GM23248 (cell line): ENCODE measurements around the gene TOR2A. TPM values are rescaled to one million over a fixed set of nuclear protein-coding genes. Genes with fewer than 3 reads are reported as not detected.

Source experiments
- DNase-seq: peaks from one replicate; pipeline ENCODE4 v3.0.0-alpha.2; 2015
- H2AFZ ChIP-seq: fragments of 200-600 bp; sonication (generic); 2 replicates; pipeline ENCODE4 v1.6.1; 2016; ENCODE audit warnings: antibody characterized with exemption
- H3F3A ChIP-seq: fragments of 200-600 bp; sonication (generic); 2 replicates; pipeline ENCODE4 v1.6.1; 2016; ENCODE audit warnings: mild to moderate bottlenecking, antibody characterized with exemption, mixed run types; ENCODE audit not compliant: insufficient read depth
- H3K27ac ChIP-seq: fragments of 200-600 bp; sonication (generic); 2 replicates; pipeline ENCODE4 v1.5.1; 2016; ENCODE audit warnings: mild to moderate bottlenecking
- H3K27me3 ChIP-seq: fragments of 200-600 bp; sonication (generic); replicated peaks from 2 replicates; pipeline ENCODE4 v1.6.1; 2016; ENCODE audit warnings: mild to moderate bottlenecking; ENCODE audit not compliant: insufficient read depth
- H3K36me3 ChIP-seq: fragments of 200-600 bp; sonication (generic); 2 replicates; pipeline ENCODE4 v1.6.1; 2016; ENCODE audit warnings: low read depth, mild to moderate bottlenecking
- H3K4me1 ChIP-seq: fragments of 200-600 bp; sonication (generic); 2 replicates; pipeline ENCODE4 v1.6.1; 2016; ENCODE audit warnings: mild to moderate bottlenecking; ENCODE audit not compliant: insufficient read depth
- H3K4me2 ChIP-seq: fragments of 200-600 bp; sonication (generic); one replicate; pipeline ENCODE4 v1.6.1; 2016; ENCODE audit warnings: mild to moderate bottlenecking; ENCODE audit not compliant: unreplicated experiment
- H3K4me3 ChIP-seq: fragments of 200-600 bp; sonication (generic); 2 replicates; pipeline ENCODE4 v1.5.1; 2016; ENCODE audit warnings: mild to moderate bottlenecking
- H3K79me2 ChIP-seq: fragments of 200-600 bp; sonication (generic); 2 replicates; pipeline ENCODE4 v1.6.1; 2016; ENCODE audit warnings: mild to moderate bottlenecking; ENCODE audit not compliant: insufficient read depth
- H3K9ac ChIP-seq: fragments of 200-600 bp; sonication (generic); 2 replicates; pipeline ENCODE4 v1.6.1; 2016; ENCODE audit warnings: mild to moderate bottlenecking
- H3K9me2 ChIP-seq: fragments of 200-600 bp; sonication (generic); 2 replicates; pipeline ENCODE4 v1.6.1; 2016; ENCODE audit warnings: mixed run types, mild to moderate bottlenecking, moderate library complexity; ENCODE audit not compliant: insufficient read depth
- H3K9me3 ChIP-seq: fragments of 200-600 bp; sonication (generic); one replicate; pipeline ENCODE4 v1.6.1; 2017; ENCODE audit warnings: low read depth
- H4K20me1 ChIP-seq: fragments of 200-600 bp; sonication (generic); 2 replicates; pipeline ENCODE4 v1.6.0; 2016; ENCODE audit not compliant: insufficient read depth
- EZH2 ChIP-seq: fragments of 200-600 bp; sonication (generic); IDR thresholded peaks from 2 replicates; pipeline ENCODE4 v1.6.1; 2018; ENCODE audit warnings: antibody characterized with exemption, mild to moderate bottlenecking; ENCODE audit not compliant: insufficient read depth, poor library complexity, severe bottlenecking
- EZH2phosphoT487 ChIP-seq: fragments of 200-600 bp; sonication (generic); IDR thresholded peaks from 2 replicates; pipeline ENCODE4 v1.6.1; 2018; ENCODE audit warnings: antibody characterized with exemption, moderate library complexity, mild to moderate bottlenecking, low read depth; ENCODE audit not compliant: insufficient read depth
- WGBS, 2 experiments: methylation state at CpG; one replicate each; pipeline ENCODE4 v1.1.6; 2015 to 2017; ENCODE audit warnings: low lambda C conversion rate in 2 of 2, low coverage in 1 of 2; ENCODE audit errors: missing lambda C conversion rate in 2 of 2; 5-methylcytosine and 5-hydroxymethylcytosine counted together
- in situ Hi-C: fragments of 300-500 bp; cut with MboI; formaldehyde crosslinking; loops from 2 replicates; pipeline ENCODE4 v1.15.0; 2020
- polyA plus RNA-seq: library from polyadenylated mRNA; unstranded; fragments of >200 nt; fragmentation: Nextera tagmentation; extraction: Ambion mirVana; gene quantifications from 2 replicates; pipeline ENCODE4 v1.2.1, GENCODE V29; 2016
- total RNA-seq: library from RNA; depleted of rRNA; stranded (reverse); fragments of >200 nt; shearing (Covaris generic); gene quantifications from 2 replicates; pipeline ENCODE4 v1.2.3, GENCODE V29; 2014

Gene TOR2A
- total and polyA plus RNA-seq, 2 experiments from 2014 or later = 9.0 to 9.2 TPM

GRCh38 chr9:127723444-127723843 is 11.7 kb downstream of the TOR2A start:
- Histone ChIP-seq H4K20me1 (no peaks in the 10 kb centered on the region), H3K79me2 (no peaks in the 10 kb centered on the region), H3K4me1 (peaks cover 14% of the 10 kb centered on the region), H3K9ac (no peak overlapping the region), H3K27me3 (no peaks in the 10 kb centered on the region), H3F3A (peaks cover 9% of the 10 kb centered on the region; the same call in 1 of the 2 replicates), H3K9me2 (no peaks in the 10 kb centered on the region), H3K36me3 (no peaks in the 10 kb centered on the region), H3K4me2 (no peak overlapping the region), H3K9me3 (no peaks in the 10 kb centered on the region), H3K27ac (no peak overlapping the region), H3K4me3 (no peak overlapping the region), H2AFZ (no peak overlapping the region)
- TF ChIP-seq EZH2phosphoT487 (no peak), EZH2 (no peak)
- in situ Hi-C loops = no loop called here
- WGBS, 2 experiments = 2 to 5% methylated on average over 5 of the region's 5 CpGs
- peak; percentile 93 for DNase-seq

GRCh38 chr9:127723013-127723412 is 12.1 kb downstream of the TOR2A start:
- Histone ChIP-seq H2AFZ (no peak overlapping the region), H3K27ac (no peak overlapping the region), H3K27me3 (no peaks in the 10 kb centered on the region), H3K9me3 (no peaks in the 10 kb centered on the region), H3K36me3 (no peaks in the 10 kb centered on the region), H3F3A (peaks cover 9% of the 10 kb centered on the region; the same call in 1 of the 2 replicates), H4K20me1 (no peaks in the 10 kb centered on the region), H3K79me2 (no peaks in the 10 kb centered on the region), H3K9ac (no peak overlapping the region), H3K4me1 (peaks cover 14% of the 10 kb centered on the region), H3K4me3 (no peak overlapping the region), H3K4me2 (no peak overlapping the region), H3K9me2 (no peaks in the 10 kb centered on the region)
- TF ChIP-seq EZH2 (no peak), EZH2phosphoT487 (no peak)
- in situ Hi-C loops = no loop called here
- WGBS, 2 experiments = 89 to 92% methylated on average over 13 of the region's 13 CpGs
- DNase-seq = no peak

- WGBS, 2 experiments = 79 to 80% methylated on average over 12 of the region's 12 CpGs
- Histone ChIP-seq H3K27me3 (no peaks in the 10 kb centered on the region), H3K79me2 (no peaks in the 10 kb centered on the region), H3K9me3 (no peaks in the 10 kb centered on the region), H2AFZ (no peak overlapping the region), H3K9me2 (no peaks in the 10 kb centered on the region), H3K4me2 (no peak overlapping the region), H4K20me1 (no peaks in the 10 kb centered on the region), H3K9ac (no peak overlapping the region), H3K4me3 (no peak overlapping the region), H3K4me1 (peaks cover 14% of the 10 kb centered on the region), H3K36me3 (no peaks in the 10 kb centered on the region), H3K27ac (no peak overlapping the region), H3F3A (peaks cover 9% of the 10 kb centered on the region; the same call in 1 of the 2 replicates)
- DNase-seq = no peak
- in situ Hi-C loops = no loop called here
- TF ChIP-seq EZH2phosphoT487 = no peak
- no peak for TF ChIP-seq EZH2
Measured at GRCh38 chr9:127722055-127722745, 12.9 kb downstream of the TOR2A start.

- no peak for TF ChIP-seq EZH2
- TF ChIP-seq EZH2phosphoT487 = no peak
- no peaks in the 10 kb centered on the region for H3K9me3 ChIP-seq
- H3K79me2 ChIP-seq = no peaks in the 10 kb centered on the region
- no peak overlapping the region for H3K4me3 ChIP-seq
- no peaks in the 10 kb centered on the region for H3K27me3 ChIP-seq
- H2AFZ ChIP-seq = no peak overlapping the region
- H3K9me2 ChIP-seq = no peaks in the 10 kb centered on the region
- H4K20me1 ChIP-seq = no peaks in the 10 kb centered on the region
- H3K36me3 ChIP-seq = no peaks in the 10 kb centered on the region
- H3K27ac ChIP-seq = no peak overlapping the region
- H3K4me1 ChIP-seq = peaks cover 15% of the 10 kb centered on the region
- H3K4me2 ChIP-seq = no peak overlapping the region
- in situ Hi-C loops = no loop called here
- DNase-seq = no peak
- no peak overlapping the region for H3K9ac ChIP-seq
- H3F3A ChIP-seq = peaks cover 9% of the 10 kb centered on the region; the same call in 1 of the 2 replicates
- WGBS, 2 experiments = 71 to 77% methylated on average over 8 to 11 of the region's 11 CpGs
Measured at GRCh38 chr9:127721391-127721821, 13.7 kb downstream of the TOR2A start.

GRCh38 chr9:127720865-127721227 is 14.2 kb downstream of the TOR2A start:
- no peaks in the 10 kb centered on the region for H3K36me3 ChIP-seq
- no peaks in the 10 kb centered on the region for H3K9me2 ChIP-seq
- DNase-seq = no peak
- H3K4me3 ChIP-seq = no peak overlapping the region
- no peak overlapping the region for H3K4me2 ChIP-seq
- no peaks in the 10 kb centered on the region for H3K27me3 ChIP-seq
- H3K9me3 ChIP-seq = no peaks in the 10 kb centered on the region
- H2AFZ ChIP-seq = no peak overlapping the region
- no peaks in the 10 kb centered on the region for H3K79me2 ChIP-seq
- H3K27ac ChIP-seq = no peak overlapping the region
- no peaks in the 10 kb centered on the region for H4K20me1 ChIP-seq
- in situ Hi-C loops = no loop called here
- no peak for TF ChIP-seq EZH2phosphoT487
- no peak for TF ChIP-seq EZH2
- peaks cover 9% of the 10 kb centered on the region; the same call in 1 of the 2 replicates for H3F3A ChIP-seq
- peaks cover 18% of the 10 kb centered on the region for H3K4me1 ChIP-seq
- H3K9ac ChIP-seq = no peak overlapping the region
